Activated CD4-positive, alpha-beta T cell treated with anti-CD3 and anti-CD28 coated beads, Interleukin-2, amount 50 U/mL, for 48 hours (primary cell): ENCODE measurements around the gene SUSD4.

Experiments used
- DNase-seq, 2 experiments: peaks; one replicate each; pipeline ENCODE4 v3.0.0-alpha.2; 2020

Gene SUSD4

GRCh38 chr1:223227486-223228196, 136.3 kb downstream of the SUSD4 start:
- DNase-seq = no peak

GRCh38 chr1:223227031-223227430, 136.9 kb downstream of the SUSD4 start:
- DNase-seq = no peak

- no peak for DNase-seq
Observed at GRCh38 chr1:223226271-223226670, 137.7 kb downstream of the SUSD4 start.

- DNase-seq = no peak
Observed at GRCh38 chr1:223225481-223225880, 138.5 kb downstream of the SUSD4 start.

GRCh38 chr1:223225061-223225460, 138.9 kb downstream of the SUSD4 start:
- DNase-seq = no peak

GRCh38 chr1:223224465-223224864, 139.5 kb downstream of the SUSD4 start:
- DNase-seq = no peak

- DNase-seq = no peak
Observed at GRCh38 chr1:223223091-223223995, 140.6 kb downstream of the SUSD4 start.

- no peak for DNase-seq
Observed at GRCh38 chr1:223222377-223222776, 141.6 kb downstream of the SUSD4 start.

- no peak for DNase-seq
Observed at GRCh38 chr1:223221686-223222085, 142.3 kb downstream of the SUSD4 start.

GRCh38 chr1:223219846-223220610, 143.9 kb downstream of the SUSD4 start:
- DNase-seq = no peak

- no peak for DNase-seq
Observed at GRCh38 chr1:223219318-223219635, 144.7 kb downstream of the SUSD4 start.

- no peak for DNase-seq
Observed at GRCh38 chr1:223217781-223218180, 146.2 kb downstream of the SUSD4 start.

GRCh38 chr1:223216531-223217205, 147.3 kb downstream of the SUSD4 start:
- no peak for DNase-seq

GRCh38 chr1:223216074-223216473, 147.9 kb downstream of the SUSD4 start:
- DNase-seq = no peak

GRCh38 chr1:223215026-223215425, 148.9 kb downstream of the SUSD4 start:
- DNase-seq = no peak

GRCh38 chr1:223214261-223214807, 149.6 kb downstream of the SUSD4 start:
- no peak for DNase-seq

GRCh38 chr1:223212441-223212840, 151.5 kb downstream of the SUSD4 start:
- no peak for DNase-seq

GRCh38 chr1:223211323-223211985, 152.5 kb downstream of the SUSD4 start:
- DNase-seq = no peak

GRCh38 chr1:223210788-223211120, 153.2 kb downstream of the SUSD4 start:
- DNase-seq = no peak

- DNase-seq = no peak
Observed at GRCh38 chr1:223209992-223210787, 153.8 kb downstream of the SUSD4 start.

GRCh38 chr1:223209293-223209898, 154.6 kb downstream of the SUSD4 start:
- DNase-seq = no peak
